Caco-2 (cell line): ENCODE results near the gene PLEKHA1. TPM values are rescaled to one million over a fixed set of nuclear protein-coding genes. Genes with fewer than 3 reads are reported as not detected.

Experiments
- BruUV-seq: library from RNA; stranded (reverse); fragments of 400-500 nt; replicated peaks from 2 replicates; lab custom pipeline; 2021; lab: Mats Ljungman, UMichigan
- CTCF ChIA-PET: fragments of 300-600 bp; sonication (Branson Sonifier 250); formaldehyde crosslinking; loops from one replicate; lab custom pipeline; 2022; ENCODE audit warnings: antibody characterized with exemption; lab: Charles Lee
- POLR2A ChIA-PET: fragments of 300-600 bp; sonication (Branson Sonifier 250); formaldehyde crosslinking; loops from one replicate; lab custom pipeline; 2022; ENCODE audit warnings: antibody characterized with exemption; lab: Charles Lee
- DNase-seq, 2 experiments: peaks; one replicate each; pipeline versions ENCODE4 v3.0.0 to v3.0.0-alpha.2; 2020 to 2022
- H3K27me3 ChIP-seq: replicated peaks from 2 replicates; pipeline ENCODE4 v1.6.0; 2011; ENCODE audit warnings: low read length; ENCODE audit not compliant: control insufficient read depth, insufficient read depth
- H3K36me3 ChIP-seq: 2 replicates; pipeline ENCODE4 v1.5.1; 2011; ENCODE audit warnings: low read length; ENCODE audit not compliant: control insufficient read depth, insufficient read depth
- H3K4me1 ChIP-seq: fragments of 250-450 bp; sonication (Bioruptor Pico); 2 replicates; pipeline ENCODE4 v1.5.1; 2020; ENCODE audit warnings: mild to moderate bottlenecking
- H3K4me3 ChIP-seq: 2 replicates; pipeline ENCODE4 v1.5.1; 2011; ENCODE audit warnings: low read depth, mild to moderate bottlenecking, control low read depth, low read length
- H3K9me3 ChIP-seq: fragments of 250-450 bp; sonication (Bioruptor Pico); 2 replicates; pipeline ENCODE4 v1.5.1; 2020; ENCODE audit warnings: mild to moderate bottlenecking, moderate library complexity
- H3K27ac Mint-ChIP-seq: one replicate; pipeline ENCODE4 v1.8.0; 2022; ENCODE audit warnings: mixed read lengths; ENCODE audit not compliant: unreplicated experiment
- H3K27me3 Mint-ChIP-seq: one replicate; pipeline ENCODE4 v1.8.0; 2022; ENCODE audit warnings: mixed read lengths; ENCODE audit not compliant: insufficient read depth, unreplicated experiment
- H3K36me3 Mint-ChIP-seq: one replicate; pipeline ENCODE4 v1.8.0; 2022; ENCODE audit warnings: mild to moderate bottlenecking, mixed read lengths; ENCODE audit not compliant: insufficient read depth, unreplicated experiment
- H3K4me1 Mint-ChIP-seq: one replicate; pipeline ENCODE4 v1.8.0; 2022; ENCODE audit warnings: low read depth, mixed read lengths; ENCODE audit not compliant: unreplicated experiment
- H3K4me3 Mint-ChIP-seq: one replicate; pipeline ENCODE4 v1.8.0; 2022; ENCODE audit warnings: mild to moderate bottlenecking, moderate library complexity, mixed read lengths; ENCODE audit not compliant: unreplicated experiment
- H3K9me3 Mint-ChIP-seq: one replicate; pipeline ENCODE4 v1.8.0; 2022; ENCODE audit warnings: mixed read lengths; ENCODE audit not compliant: unreplicated experiment
- intact Hi-C: fragments of 100-400 bp; cut with micrococcal nuclease; formaldehyde crosslinking; loops from one replicate; pipeline ENCODE4 v1.10.0; 2022; ENCODE audit not compliant: unreplicated experiment
- total RNA-seq: library from RNA; stranded (reverse); gene quantifications from 2 replicates; pipeline ENCODE4 v1.2.3, GENCODE V29; 2022
- TF ChIP-seq, protein P1 (sequence below), 2 experiments: fragments of 200-600 bp in 1 of 2; IDR thresholded peaks; 1 replicate in 1 of 2; 2 replicates in 1 of 2; pipeline versions ENCODE4 v1.5.1 to v1.8.0; 2011 to 2022; ENCODE audit warnings: antibody characterized with exemption in 1 of 2, control low read depth in 1 of 2, inconsistent platforms in 1 of 2, low read depth in 1 of 2, low read length in 1 of 2, mild to moderate bottlenecking in 1 of 2, moderate library complexity in 1 of 2; ENCODE audit not compliant: insufficient read depth in 1 of 2, severe bottlenecking in 1 of 2, unreplicated experiment in 1 of 2

Gene PLEKHA1
- total RNA-seq, 1 experiment from 2014 or later: 48.4 TPM

DNA sequence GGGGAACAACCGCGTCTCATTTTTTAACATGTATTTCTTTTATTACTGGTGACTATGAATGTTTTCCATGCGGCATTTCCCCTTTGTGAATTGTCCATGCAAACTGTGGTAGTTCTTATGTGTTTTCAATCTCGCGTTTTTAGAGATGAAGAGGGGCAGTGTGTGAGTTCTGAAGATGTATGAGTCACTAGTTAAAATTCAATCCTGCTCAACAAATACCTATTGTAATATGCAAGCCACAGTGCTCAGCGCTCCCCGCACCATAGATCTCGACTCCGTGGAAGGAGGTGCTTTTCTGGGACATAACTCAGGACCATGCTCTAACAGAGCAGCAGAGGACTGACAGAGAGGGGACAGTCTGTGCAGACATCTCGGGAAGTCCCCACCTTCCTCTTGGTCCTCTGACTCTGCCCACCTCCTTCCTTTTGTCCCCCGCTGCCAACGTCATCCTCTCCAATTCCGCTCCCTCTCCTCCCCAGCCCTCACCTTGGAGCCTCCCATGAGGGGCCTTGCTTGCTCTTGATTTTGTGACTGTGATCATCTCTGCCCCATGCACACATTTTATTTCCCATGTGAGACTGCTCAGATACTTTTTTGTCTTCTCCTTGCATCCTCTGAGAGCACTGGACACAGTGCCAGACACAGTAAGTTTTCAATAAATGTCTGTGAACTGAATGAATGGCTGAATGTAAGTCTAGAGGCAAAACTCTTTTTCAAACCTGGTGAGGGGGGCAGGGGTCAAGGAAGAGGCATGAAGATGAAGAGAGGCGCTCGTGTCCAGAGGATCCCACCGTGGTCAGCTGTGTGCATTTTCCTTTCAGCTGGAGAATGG is 42.7 kb upstream of the PLEKHA1 start:
- no TSS peak for BruUV-seq
- CTCF ChIA-PET: no interaction called here

GRCh38 chr10:122333037-122333436 is 41.5 kb upstream of the PLEKHA1 start:
- Histone ChIP-seq H3K27me3 (no peaks in the 10 kb centered on the region), H3K9me3 (no peaks in the 10 kb centered on the region), H3K4me1 (peaks cover 15% of the 10 kb centered on the region; the same call in 1 of the 2 replicates), H3K4me3 (no peak overlapping the region), H3K36me3 (no peaks in the 10 kb centered on the region)
- ChIA-PET CTCF (no interaction called here), POLR2A (no interaction called here)
- DNase-seq: no peak
- Mint-ChIP-seq H3K4me3 (no peak overlapping the region), H3K36me3 (no peaks in the 10 kb centered on the region), H3K27ac (no peak overlapping the region), H3K9me3 (no peaks in the 10 kb centered on the region), H3K4me1 (peaks cover 16% of the 10 kb centered on the region), H3K27me3 (no peaks in the 10 kb centered on the region)
- intact Hi-C loops: no loop called here
- BruUV-seq: no TSS peak
- TF ChIP-seq, protein P1, sequence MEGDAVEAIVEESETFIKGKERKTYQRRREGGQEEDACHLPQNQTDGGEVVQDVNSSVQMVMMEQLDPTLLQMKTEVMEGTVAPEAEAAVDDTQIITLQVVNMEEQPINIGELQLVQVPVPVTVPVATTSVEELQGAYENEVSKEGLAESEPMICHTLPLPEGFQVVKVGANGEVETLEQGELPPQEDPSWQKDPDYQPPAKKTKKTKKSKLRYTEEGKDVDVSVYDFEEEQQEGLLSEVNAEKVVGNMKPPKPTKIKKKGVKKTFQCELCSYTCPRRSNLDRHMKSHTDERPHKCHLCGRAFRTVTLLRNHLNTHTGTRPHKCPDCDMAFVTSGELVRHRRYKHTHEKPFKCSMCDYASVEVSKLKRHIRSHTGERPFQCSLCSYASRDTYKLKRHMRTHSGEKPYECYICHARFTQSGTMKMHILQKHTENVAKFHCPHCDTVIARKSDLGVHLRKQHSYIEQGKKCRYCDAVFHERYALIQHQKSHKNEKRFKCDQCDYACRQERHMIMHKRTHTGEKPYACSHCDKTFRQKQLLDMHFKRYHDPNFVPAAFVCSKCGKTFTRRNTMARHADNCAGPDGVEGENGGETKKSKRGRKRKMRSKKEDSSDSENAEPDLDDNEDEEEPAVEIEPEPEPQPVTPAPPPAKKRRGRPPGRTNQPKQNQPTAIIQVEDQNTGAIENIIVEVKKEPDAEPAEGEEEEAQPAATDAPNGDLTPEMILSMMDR (IDR thresholded peaks at IDR 0.05; ENCODE audit: insufficient read depth in 1 of 2, low read depth in 1 of 2, low read length in 1 of 2, severe bottlenecking in 1 of 2, unreplicated experiment in 1 of 2): no peak

More for the DNA sequence above, 42.7 kb upstream of the PLEKHA1 start:
- Mint-ChIP-seq H3K36me3 (no peaks in the 10 kb centered on the region), H3K9me3 (no peaks in the 10 kb centered on the region), H3K4me3 (peak overlapping the region; percentile 56), H3K27ac (peak overlapping the region; percentile 27), H3K27me3 (no peaks in the 10 kb centered on the region), H3K4me1 (peaks cover 16% of the 10 kb centered on the region)
- no peaks in the 10 kb centered on the region for H3K36me3 ChIP-seq
- intact Hi-C loops: loop anchor here (2.0 kb wide), 1 partner anchor 21 kb away; no protein-coding TSS in a partner anchor
- DNase-seq: no peak
- H3K27me3 ChIP-seq: no peaks in the 10 kb centered on the region
- TF ChIP-seq, protein P1 (IDR thresholded peaks at IDR 0.05; ENCODE audit: insufficient read depth in 1 of 2, low read depth in 1 of 2, low read length in 1 of 2, severe bottlenecking in 1 of 2, unreplicated experiment in 1 of 2): no peak
- peaks cover 15% of the 10 kb centered on the region; the same call in 1 of the 2 replicates for H3K4me1 ChIP-seq
- H3K4me3 ChIP-seq: no peak overlapping the region
- no peaks in the 10 kb centered on the region for H3K9me3 ChIP-seq
- POLR2A ChIA-PET: interaction anchor here (0.5 kb wide), 1 partner anchor 55 kb away, joined by 8 read pairs; no protein-coding TSS in a partner anchor

DNA sequence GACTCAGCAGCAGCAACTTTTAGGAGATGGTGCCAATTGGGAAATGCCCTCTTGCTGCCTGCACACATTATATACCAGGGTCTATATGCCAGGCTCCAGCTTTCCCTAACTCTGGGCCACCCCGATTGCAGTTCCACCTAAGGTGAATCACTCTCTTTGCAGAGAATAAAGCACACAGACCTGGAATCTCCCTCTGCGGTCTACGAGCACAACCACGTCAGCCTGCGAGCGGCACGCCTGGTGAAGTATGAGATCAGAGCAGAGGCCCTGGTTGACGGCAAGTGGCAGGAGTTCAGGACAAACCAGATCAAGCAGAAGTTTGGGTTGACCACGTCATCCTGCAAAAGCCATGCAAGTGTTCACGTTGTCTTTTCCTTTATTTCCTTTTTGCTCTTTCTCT is 38.2 kb upstream of the PLEKHA1 start:
- Mint-ChIP-seq H3K27ac (no peak overlapping the region), H3K27me3 (no peaks in the 10 kb centered on the region), H3K36me3 (no peaks in the 10 kb centered on the region), H3K9me3 (no peaks in the 10 kb centered on the region), H3K4me1 (peaks cover 17% of the 10 kb centered on the region), H3K4me3 (no peak overlapping the region)
- intact Hi-C loops: no loop called here
- DNase-seq: no peak
- H3K9me3 ChIP-seq: no peaks in the 10 kb centered on the region
- ChIA-PET CTCF (no interaction called here), POLR2A (no interaction called here)
- no peaks in the 10 kb centered on the region for H3K36me3 ChIP-seq
- TF ChIP-seq, protein P1 (IDR thresholded peaks at IDR 0.05; ENCODE audit: insufficient read depth in 1 of 2, low read depth in 1 of 2, low read length in 1 of 2, severe bottlenecking in 1 of 2, unreplicated experiment in 1 of 2): no peak
- no peak overlapping the region for H3K4me3 ChIP-seq
- no peaks in the 10 kb centered on the region for H3K27me3 ChIP-seq
- no TSS peak for BruUV-seq
- H3K4me1 ChIP-seq: peaks cover 9% of the 10 kb centered on the region; the same call in 1 of the 2 replicates
